Measurements from ENCODE around the gene PTPRT. TPM values are rescaled to one million over a fixed set of nuclear protein-coding genes. Genes with fewer than 3 reads are reported as not detected.

Gene PTPRT
- total RNA-seq, 1 experiment from 2014 or later: not detected

GRCh38 chr20:42492290-42492689, 697.4 kb downstream of the PTPRT start:
- Histone ChIP-seq H3K9me2 (replicated peaks; ENCODE audit: low read length) (no peaks in the 10 kb centered on the region), H3K4me3 (ENCODE audit: low read length) (no peak overlapping the region), H3K9me3 (ENCODE audit: low read length) (peaks cover 26% of the 10 kb centered on the region; the same call in 1 of the 2 replicates), H3F3A (ENCODE audit: low read length, unreplicated experiment) (no peaks in the 10 kb centered on the region), H3K9ac (ENCODE audit: low read length) (no peak overlapping the region), H3K4me2 (ENCODE audit: low read length) (no peak overlapping the region), H4K20me1 (ENCODE audit: low read length) (no peaks in the 10 kb centered on the region), H3K27me3 (ENCODE audit: low read length) (no peaks in the 10 kb centered on the region), H3K36me3 (ENCODE audit: low read depth, low read length) (no peaks in the 10 kb centered on the region), H3K27ac (ENCODE audit: low read length) (no peak overlapping the region), H3K4me1 (ENCODE audit: insufficient read depth, low read length) (no peaks in the 10 kb centered on the region), H3K79me2 (ENCODE audit: low read length) (no peaks in the 10 kb centered on the region), H2AFZ (ENCODE audit: low read length) (no peak overlapping the region)
- CTCF ChIA-PET: no interaction called here
- no peak for DNase-seq
- POLR2A ChIA-PET (ENCODE audit: unreplicated experiment): no interaction called here
- intact Hi-C loops (cut with micrococcal nuclease): no loop called here
- no TSS peak for BruUV-seq (replicated peaks)
- TF ChIP-seq EZH2 (IDR thresholded peaks at IDR 0.05; ENCODE audit: low read length, unreplicated experiment): no peak
- TF ChIP-seq EZH2phosphoT487 (IDR thresholded peaks at IDR 0.05; ENCODE audit: borderline replicate concordance, low read length): no peak
- no peak for TF ChIP-seq CTCF (conservative IDR thresholded peaks at IDR 0.05; ENCODE audit: low read depth, low read length)
- no peak for ATAC-seq

- Histone ChIP-seq H2AFZ (ENCODE audit: low read length) (no peak overlapping the region), H3K36me3 (ENCODE audit: low read depth, low read length) (no peaks in the 10 kb centered on the region), H3K4me2 (ENCODE audit: low read length) (no peak overlapping the region), H3K27ac (ENCODE audit: low read length) (no peak overlapping the region), H3K79me2 (ENCODE audit: low read length) (no peaks in the 10 kb centered on the region), H3K27me3 (ENCODE audit: low read length) (no peaks in the 10 kb centered on the region), H3F3A (ENCODE audit: low read length, unreplicated experiment) (no peaks in the 10 kb centered on the region), H4K20me1 (ENCODE audit: low read length) (no peaks in the 10 kb centered on the region), H3K9ac (ENCODE audit: low read length) (no peak overlapping the region), H3K9me2 (replicated peaks; ENCODE audit: low read length) (no peaks in the 10 kb centered on the region), H3K9me3 (ENCODE audit: low read length) (peaks cover 28% of the 10 kb centered on the region), H3K4me3 (ENCODE audit: low read length) (no peak overlapping the region), H3K4me1 (ENCODE audit: insufficient read depth, low read length) (no peaks in the 10 kb centered on the region)
- TF ChIP-seq CTCF (conservative IDR thresholded peaks at IDR 0.05; ENCODE audit: low read depth, low read length) (no peak), EZH2 (IDR thresholded peaks at IDR 0.05; ENCODE audit: low read length, unreplicated experiment) (no peak), EZH2phosphoT487 (IDR thresholded peaks at IDR 0.05; ENCODE audit: borderline replicate concordance, low read length) (no peak)
- ChIA-PET CTCF (no interaction called here), POLR2A (ENCODE audit: unreplicated experiment) (no interaction called here)
- no peak for DNase-seq
- no peak for ATAC-seq
- BruUV-seq (replicated peaks): no TSS peak
- intact Hi-C loops (cut with micrococcal nuclease): no loop called here
Observed at GRCh38 chr20:42485556-42485955, 704.1 kb downstream of the PTPRT start.

- Histone ChIP-seq H3K79me2 (ENCODE audit: low read length) (no peaks in the 10 kb centered on the region), H3K9ac (ENCODE audit: low read length) (no peak overlapping the region), H3K9me3 (ENCODE audit: low read length) (peaks cover 27% of the 10 kb centered on the region), H3K4me2 (ENCODE audit: low read length) (no peak overlapping the region), H3F3A (ENCODE audit: low read length, unreplicated experiment) (no peaks in the 10 kb centered on the region), H3K27me3 (ENCODE audit: low read length) (no peaks in the 10 kb centered on the region), H4K20me1 (ENCODE audit: low read length) (no peaks in the 10 kb centered on the region), H3K36me3 (ENCODE audit: low read depth, low read length) (no peaks in the 10 kb centered on the region), H2AFZ (ENCODE audit: low read length) (no peak overlapping the region), H3K4me1 (ENCODE audit: insufficient read depth, low read length) (no peaks in the 10 kb centered on the region), H3K9me2 (replicated peaks; ENCODE audit: low read length) (no peaks in the 10 kb centered on the region), H3K27ac (ENCODE audit: low read length) (no peak overlapping the region), H3K4me3 (ENCODE audit: low read length) (no peak overlapping the region)
- ChIA-PET POLR2A (ENCODE audit: unreplicated experiment) (no interaction called here), CTCF (no interaction called here)
- ATAC-seq: no peak
- TF ChIP-seq EZH2 (IDR thresholded peaks at IDR 0.05; ENCODE audit: low read length, unreplicated experiment) (no peak), EZH2phosphoT487 (IDR thresholded peaks at IDR 0.05; ENCODE audit: borderline replicate concordance, low read length) (no peak), CTCF (conservative IDR thresholded peaks at IDR 0.05; ENCODE audit: low read depth, low read length) (no peak)
- BruUV-seq (replicated peaks): no TSS peak
- intact Hi-C loops (cut with micrococcal nuclease): no loop called here
- DNase-seq: no peak
Observed at GRCh38 chr20:42484790-42485375, 704.8 kb downstream of the PTPRT start.

Data from PC-3 (cell line).